Measurements from ENCODE around the gene SRPRA.
"Not testable (repeated sequence)": the region's sequence is repeated elsewhere in the genome, so short reads cannot be mapped to it uniquely, and the experiment has no call there.

SRPRA gene

DNA sequence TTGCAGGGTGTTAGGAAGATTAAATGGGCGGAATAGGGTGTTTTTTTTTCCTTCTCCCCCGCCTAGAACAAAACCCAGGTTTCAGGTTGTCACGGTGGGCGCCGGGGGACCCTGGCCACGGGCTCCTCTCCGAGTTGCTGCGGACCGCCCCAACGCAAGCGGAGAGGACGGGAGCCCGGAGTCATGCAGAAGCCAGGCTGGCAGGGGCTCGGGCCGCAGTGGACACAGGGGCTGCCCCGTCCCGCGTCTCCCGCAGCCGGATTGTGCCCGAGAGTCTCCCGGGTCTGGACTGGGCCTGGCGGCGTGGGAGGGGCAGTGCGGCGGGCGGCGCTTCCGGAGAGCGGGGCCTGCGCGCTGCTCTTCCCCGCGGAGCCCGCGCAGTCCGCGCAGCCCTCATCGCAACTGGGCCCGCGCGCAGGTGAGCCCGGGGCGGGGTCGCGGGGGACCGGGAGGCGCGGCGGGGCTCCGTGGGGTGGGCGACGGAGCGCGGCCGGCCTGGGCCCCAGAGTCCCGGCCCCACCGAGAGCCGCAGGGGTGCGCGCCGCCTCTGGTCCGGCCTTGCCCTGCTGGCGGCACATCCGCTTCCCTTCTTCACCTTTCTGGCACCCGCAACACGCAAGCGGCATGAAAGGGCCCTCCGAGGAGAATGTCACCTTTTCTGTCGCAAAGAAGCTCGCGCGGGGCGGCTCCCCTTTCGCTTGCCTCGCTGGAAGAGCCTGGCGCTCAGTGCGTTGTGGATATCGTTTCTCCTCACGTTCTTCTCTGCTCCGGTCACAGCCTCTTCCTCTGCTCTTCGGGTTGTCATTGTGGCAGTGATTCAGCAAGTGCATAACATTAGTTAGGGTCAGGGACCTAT is 14.3 kb upstream of the SRPRA start, which contains the start of gene TIRAP:
TIRAP (plus strand) TSS at position 358 of the 856 bp plus-strand sequence. CDS start 7,802 bp downstream, outside the sequence.
- DNase-seq, result peak; percentile 34 to 40

DNA sequence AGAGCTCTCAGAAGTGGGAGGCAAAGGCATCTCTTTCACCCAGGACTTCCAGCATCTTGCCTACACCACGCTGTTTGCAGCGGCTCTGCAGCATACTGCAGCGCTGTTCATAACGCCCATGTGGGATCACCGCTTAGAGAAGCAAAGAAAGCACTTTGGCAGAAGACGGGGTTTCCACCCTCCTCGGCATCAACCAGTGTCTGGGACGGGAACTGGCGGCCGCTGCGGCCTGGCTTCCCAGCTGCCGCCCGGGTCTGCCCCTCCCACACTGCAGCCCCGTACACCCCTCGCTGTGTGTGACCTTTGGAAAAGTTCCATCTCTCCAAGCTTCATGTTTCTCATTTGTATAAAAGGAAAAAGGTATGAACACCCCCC is 13.7 kb upstream of the SRPRA start:
- DNase-seq, result peak; percentile 25 to 29

DNA sequence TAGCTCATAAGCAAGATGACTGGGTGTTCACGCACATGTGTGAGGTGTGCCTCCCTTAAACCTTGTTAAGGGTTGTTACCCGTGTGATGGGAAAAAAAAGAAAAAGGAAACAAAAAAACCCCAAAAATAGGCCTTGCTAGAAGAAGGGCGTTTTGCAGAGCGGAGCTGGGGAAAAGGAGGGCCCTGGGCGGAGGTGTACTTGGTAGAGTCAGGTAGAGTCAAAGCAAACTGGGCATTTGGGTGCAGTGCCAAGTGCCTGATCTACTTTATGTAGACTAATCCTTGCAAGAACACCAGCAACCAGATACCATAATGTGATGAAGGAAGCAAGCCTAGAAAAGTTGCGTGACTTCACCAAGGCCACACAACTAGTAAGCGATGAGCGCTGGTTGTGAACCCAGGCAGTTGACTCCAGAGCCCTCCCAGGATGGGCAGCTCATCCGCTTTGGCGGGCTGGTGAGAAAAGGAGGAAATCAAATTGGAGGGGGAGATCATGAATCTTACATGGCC is 13.0 kb upstream of the SRPRA start:
- no peak for DNase-seq

DNA sequence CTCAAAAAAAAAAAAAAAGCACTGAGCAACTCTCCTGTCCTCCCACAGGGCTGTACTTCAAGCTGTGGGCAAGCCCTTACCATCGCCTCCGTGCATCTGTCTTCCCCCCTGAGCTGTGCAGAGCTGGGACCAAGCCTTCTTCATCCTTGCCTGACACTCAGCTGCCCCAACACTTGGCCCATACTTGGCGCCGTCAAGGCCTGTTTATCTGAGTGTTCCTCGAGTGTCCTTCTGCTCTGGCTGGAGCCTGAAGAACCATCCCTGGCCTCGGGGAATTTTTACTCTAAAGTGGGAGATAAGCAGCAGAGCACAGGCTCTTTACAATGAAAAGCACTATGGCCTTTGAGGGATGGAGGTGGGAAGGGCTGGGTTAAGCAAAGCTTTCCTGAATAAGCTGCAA is 12.6 kb upstream of the SRPRA start:
- DNase-seq, result no peak

DNA sequence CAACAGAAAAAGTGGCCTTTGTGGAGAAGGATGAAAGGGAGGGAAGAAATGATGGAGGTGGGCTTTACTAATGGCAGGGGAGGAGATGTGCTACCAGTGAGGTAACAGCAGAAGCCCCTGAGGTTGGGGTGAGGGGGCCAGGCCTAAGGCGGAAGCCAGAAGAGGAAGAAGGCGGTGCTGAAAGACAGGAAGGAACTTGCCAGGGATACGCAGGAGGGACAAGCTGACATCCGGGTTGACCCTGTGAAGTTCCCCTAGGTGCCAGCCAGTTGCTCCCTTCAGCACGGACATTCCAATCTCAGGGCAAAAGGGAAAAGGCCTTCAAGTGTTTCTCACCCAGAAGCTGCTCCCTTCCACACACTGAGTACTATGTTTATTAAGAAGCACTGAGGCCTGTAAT is 11.9 kb upstream of the SRPRA start:
- no peak for DNase-seq

DNA sequence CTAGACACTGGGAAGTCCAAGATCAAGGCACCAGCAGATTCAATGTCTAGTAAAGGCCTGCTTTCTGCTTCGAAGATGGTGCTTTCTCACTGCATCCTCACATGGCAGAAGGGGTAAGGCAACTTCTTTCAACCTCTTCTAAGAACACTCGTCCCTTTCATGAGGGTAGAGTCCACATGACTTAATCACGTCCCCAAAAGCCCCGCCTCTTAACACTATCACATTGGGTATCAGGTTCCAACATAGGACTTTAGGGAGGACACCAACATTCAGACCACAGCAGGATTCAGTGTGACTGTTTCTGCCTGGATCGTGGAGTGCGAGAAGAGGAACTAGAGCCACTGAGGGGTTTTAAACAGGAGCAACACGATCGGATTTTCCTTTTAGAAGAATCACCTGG is 10.5 kb upstream of the SRPRA start:
- DNase-seq, result no peak

DNA sequence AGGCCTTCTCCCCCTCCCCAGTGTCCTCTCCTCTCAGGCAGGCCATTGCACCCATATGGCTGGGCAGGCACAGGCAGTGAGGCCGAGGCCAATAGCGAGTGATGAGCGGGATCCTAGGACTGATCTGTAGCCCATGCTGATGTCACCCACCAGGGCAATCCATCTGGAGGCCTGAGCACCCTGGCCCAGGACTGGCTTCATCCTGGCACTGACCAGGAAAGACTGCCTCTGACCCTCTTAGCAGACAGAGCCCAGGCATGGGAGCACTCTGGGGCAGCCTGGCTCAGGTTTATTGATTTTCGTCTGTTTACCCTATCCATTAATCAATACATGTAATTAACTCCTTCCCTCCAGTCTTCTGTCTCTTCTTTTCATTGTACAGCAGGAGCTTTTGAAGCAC is 9.1 kb upstream of the SRPRA start:
- no peak for DNase-seq

DNA sequence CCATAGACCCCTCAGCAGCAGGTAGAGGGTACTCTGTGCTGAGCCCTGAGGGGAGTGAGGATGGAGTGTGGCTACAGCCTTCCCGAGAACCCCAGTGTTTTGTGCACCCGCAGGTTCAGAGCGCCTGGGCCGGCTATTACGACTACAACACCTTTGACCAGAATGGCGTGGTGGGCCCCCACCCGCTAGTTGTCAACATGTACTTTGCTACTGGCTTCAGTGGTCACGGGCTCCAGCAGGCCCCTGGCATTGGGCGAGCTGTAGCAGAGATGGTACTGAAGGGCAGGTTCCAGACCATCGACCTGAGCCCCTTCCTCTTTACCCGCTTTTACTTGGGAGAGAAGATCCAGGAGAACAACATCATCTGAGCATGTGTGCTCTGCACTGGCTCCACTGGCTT is 8.6 kb upstream of the SRPRA start:
- no peak for DNase-seq

DNA sequence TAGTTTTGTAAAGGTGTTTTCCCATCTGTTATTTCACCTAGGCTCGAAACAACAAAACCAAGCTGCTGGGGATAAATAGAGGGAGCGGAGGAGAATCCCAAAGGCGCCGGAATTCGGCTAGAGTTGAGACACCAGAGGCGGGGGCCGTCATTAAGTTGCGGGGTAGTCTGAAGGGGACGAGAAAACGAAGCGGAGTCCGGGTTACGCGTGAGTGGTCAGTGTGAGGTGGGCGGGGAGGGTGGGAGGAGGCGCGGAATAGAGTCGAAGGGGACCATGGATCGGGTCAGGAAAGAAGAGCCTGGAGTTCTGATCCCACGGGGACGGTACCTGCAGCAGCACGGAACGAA is 361 bp downstream of the SRPRA start:
- DNase-seq, result no peak

DNA sequence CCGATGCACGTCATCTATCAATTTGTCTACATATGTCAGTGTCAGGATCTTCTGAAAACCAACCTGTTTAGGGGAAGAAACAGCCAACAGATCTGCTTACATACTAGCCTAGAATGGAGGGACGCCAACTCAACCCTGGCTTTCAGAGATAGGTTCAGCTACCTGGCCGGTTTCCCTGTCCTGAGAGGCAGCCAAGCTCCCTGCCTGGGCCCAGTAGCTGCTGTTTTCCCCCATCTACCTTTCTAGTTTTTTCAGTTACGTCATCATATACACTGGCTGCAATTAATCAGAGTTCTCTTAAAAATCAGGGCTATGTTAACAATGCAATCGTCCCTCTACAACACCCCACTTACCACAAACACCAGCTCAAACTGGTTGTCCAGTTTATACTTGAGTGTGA is 1.0 kb downstream of the SRPRA start:
- DNase-seq, result no peak

DNA sequence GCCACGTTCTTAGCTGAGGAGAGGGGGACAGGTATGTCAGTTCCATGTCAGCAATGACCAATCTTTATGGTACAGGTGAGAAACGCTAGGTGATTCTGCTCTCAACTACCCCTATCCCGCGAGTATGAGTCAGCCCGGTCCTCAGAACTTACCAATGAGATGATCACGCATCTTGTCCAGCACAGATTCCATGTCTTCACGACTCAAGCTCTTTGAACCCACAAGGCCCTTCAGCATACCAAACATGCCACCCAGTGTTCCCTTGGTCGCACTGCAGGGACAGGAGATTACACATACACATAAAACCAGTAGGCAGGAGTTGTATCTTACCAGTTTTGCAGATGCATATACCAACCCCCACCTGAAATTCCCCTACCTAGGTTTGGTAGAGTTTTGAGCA is 2.9 kb downstream of the SRPRA start:
- no peak for DNase-seq

DNA sequence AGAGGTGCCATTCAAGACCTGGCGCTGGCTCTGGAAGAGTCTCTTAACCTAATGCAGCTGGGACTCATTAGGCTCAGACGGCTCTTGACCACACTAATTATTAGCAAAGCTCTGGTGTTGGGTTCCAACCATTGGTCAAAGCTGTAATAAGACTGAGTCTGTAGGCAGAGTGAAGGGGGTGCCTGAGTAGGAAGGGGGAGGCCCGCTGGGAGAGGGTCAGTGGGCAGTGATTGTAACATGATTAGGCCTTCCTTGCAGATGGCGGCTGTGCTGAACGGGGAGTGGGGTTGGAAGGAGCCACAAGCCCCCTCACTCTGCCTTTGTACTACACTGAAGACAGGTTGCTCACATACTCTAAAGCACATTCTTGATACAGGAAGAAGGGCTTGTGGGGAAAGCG is 5.2 kb downstream of the SRPRA start:
- no peak for DNase-seq

DNA sequence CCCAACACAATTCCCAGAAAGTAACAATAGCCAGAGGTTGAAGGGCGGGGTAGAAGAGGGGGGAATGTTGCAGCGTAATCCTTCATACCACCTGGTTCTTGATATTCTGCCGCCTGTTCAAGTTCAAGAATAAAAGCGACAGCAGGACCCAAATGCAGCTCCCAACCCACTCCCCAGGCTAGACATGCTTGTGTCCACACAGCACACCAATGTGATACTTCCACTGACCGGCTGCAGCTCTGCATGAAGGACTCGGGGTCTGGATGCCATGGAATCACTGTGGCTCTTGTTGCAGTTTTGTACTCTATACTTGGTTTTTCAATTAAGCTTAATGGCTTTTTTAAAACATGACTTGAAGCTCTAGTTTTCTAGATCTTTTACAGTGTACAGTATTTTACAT is 6.5 kb downstream of the SRPRA start:
- no peak for DNase-seq

DNA sequence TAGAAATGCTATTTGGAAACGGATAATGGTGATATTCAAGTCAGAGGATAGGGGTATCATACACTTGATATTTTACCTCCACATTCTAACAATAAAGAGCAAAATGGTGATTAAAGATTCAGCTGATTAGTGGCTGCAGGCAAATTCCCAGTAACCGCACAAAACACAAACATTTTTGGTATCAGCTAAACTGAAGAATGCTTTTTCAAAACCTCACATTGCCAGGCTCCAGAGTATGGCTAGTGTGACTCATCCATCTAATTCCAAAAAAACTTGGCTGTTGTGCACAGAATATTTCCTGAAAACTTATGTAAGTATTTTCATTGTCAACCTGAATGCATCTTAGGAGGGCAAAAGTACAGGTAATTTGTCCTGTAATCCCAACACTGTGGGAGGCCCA is 10.9 kb downstream of the SRPRA start:
- DNase-seq, result no peak

DNA sequence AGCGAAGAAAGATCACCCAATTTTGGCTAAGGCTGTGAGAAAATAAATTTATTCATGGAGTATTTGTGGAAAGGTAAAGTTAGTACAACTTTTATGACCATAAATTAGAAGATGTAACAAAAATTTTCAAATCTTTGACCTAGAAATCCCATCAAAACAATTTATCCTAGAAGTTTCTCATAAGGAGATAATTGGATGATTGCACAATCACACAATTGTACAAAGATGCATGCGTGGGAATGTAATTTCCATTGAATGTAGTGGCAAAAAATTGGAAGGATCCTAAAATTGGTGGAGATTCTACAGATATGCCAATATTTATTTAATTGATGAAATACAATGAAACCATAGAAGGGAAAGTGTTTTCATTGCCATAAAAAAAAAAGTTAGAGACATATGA is 11.6 kb downstream of the SRPRA start:
- no peak for DNase-seq

DNA sequence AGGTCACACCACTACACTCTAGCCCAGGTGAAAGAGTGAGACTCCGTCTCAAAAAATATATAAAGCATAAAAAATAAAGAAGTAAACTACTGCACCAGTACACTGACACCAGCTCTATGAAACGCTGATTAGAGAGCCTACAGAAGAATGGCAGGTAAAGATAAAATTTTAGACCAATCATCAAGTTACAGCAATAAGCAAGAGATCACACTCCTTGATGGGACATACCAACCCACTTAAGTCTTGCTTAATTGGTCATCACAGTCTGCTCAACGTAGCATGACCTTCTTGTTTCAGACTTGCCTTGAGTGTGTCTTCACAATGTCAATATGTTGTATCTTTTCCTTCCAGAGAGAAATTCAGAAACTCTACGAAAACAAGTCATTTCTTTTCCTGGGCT is 12.5 kb downstream of the SRPRA start:
- no peak for DNase-seq

DNA sequence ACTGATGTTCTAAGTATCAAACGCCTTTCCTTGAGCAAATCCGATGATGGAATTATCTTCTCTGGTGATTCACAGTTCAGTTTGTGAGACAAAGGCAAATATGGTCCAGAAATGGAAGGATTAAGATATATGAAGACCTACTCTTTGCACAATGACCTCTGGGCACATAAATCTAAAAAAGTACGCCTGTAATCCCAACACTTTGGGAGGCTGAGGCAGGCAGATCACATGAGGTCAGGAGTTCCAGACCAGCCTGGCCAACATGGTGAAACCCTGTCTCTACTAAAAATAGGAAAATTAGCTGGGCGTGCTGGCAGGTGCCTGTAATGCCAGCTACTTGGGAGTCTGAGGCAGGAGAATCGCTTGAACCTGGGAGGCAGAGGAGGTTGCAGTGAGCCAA is 13.2 kb downstream of the SRPRA start:
- not testable (repeated sequence) for DNase-seq

DNA sequence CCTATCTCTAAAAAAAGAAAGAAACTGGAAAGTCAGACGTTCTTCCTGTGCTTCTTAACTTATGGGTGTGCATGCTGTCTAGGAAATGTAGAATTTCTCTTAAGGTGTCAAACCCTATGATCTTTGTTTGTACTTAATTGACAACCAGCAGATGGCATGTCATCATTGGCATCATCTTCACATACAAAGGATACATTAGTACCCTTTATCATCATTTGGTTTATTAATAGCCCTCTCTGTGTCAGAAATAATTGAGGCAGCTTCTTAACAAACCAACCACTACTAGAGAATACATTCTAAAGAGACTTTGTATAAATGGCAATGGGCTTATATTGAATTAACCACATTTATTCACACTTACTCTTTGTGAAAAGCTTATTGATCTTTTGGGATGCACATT is 13.9 kb downstream of the SRPRA start:
- no peak for DNase-seq

DNA sequence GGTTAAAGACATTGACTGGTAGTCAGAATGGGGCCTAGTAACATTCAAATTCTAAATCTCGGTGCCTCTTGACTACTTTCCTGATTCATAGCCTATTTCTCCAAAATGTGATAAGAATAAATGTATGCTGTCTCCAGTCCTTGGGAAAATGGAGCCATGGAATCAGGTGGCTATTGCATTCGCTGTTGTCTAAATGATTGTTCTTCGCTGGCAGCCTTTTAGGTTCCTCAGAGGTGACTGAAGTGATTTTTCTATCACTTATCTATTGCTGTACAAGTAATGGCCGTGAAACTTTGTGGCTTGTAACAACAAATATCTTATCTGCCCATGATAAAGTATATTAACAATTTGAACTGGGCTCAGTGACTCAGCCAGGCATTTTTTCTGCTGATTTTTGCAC is 15.4 kb downstream of the SRPRA start:
- DNase-seq, result no peak

DNA sequence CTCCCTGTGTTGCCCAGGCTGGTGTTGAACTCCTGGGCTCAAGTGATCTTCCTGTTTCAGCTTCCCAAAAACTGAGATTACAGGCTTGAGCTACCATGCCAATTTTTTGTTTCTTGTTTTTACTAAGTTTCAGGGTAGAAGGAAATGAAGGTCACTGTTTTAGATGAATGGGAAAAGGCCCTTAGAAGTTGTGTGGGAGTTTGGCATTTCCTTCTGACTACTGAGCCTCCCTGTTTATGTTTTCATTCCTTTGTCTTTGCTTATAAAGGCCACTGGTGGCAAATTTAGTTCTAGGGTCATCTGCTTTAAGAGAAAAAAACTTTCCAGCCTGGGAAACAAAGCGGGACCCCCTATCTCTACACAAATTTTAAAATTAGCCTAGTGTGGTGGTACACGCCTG is 22.1 kb downstream of the SRPRA start:
- no peak for DNase-seq

DNA sequence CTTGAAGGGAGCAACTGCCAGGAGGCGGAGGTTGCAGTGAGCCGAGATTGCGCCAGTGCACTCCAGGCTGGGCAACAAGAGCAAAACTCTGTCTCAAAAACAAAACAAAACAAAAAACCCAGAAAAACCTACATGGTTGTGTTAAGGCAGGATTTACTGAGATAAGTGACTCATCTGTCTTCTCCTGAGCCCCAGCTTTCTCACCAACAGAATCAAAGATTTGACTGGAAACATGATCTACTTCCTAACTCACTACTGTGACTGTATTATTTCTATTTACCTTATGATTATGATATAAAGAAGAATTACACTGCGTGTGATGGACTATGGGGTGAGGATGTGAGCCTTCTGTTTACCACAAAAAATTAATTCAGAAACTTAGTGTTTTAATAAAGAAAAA is 35.3 kb downstream of the SRPRA start:
- DNase-seq, result no peak

DNA sequence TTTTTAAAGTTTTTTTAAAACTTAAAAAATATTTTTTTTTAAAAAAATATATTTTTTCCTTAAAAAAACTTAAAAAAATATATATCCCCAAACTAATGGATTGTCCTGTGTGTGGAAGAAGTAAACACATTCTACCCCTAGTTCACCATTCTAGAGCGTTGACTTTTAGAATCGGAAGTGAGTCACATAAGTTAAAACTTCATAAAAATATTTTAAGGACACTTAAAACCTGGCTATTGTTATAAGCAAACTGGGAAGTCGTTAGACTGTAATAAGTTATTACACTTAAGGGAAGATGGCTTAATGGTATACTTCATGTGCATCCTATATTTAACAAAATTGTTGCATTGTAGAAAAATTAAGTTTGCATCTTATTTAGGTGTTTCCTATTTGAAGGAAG is 36.0 kb downstream of the SRPRA start:
- no peak for DNase-seq

DNA sequence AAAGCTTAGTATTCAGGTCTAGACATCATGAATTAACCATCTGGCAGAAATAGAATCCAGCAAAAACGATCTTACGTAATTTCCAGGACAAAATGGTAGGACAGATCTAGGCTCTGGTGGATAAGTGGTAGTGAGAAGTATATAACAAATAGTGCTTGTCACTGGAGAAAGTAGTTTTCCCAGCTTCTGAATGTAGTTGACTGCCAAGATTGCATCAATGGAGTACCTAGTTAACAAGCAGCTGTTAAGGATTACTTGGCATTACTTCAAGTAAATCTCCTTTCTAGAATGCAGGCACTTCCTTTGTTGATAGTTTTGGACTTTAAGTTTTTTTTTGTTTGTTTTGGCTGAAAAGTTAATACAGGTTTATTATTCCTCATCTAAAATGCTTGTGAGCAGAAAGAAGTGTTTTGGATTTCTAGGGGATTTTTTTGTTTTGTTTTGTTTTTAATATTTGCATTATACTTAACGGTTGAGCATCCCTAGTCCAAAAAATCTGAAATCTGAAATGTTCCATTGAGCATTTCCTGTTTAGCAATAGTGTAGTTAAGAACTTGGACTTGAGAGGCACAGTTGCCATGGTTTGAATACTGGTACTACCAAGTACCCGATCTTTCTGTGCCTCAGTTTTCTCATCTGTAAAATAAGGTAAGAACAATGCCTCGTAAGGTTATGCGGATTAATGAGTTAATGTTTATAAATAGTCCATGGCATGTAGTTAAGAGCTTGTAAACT is 36.8 kb downstream of the SRPRA start:
- DNase-seq, result no peak

DNA sequence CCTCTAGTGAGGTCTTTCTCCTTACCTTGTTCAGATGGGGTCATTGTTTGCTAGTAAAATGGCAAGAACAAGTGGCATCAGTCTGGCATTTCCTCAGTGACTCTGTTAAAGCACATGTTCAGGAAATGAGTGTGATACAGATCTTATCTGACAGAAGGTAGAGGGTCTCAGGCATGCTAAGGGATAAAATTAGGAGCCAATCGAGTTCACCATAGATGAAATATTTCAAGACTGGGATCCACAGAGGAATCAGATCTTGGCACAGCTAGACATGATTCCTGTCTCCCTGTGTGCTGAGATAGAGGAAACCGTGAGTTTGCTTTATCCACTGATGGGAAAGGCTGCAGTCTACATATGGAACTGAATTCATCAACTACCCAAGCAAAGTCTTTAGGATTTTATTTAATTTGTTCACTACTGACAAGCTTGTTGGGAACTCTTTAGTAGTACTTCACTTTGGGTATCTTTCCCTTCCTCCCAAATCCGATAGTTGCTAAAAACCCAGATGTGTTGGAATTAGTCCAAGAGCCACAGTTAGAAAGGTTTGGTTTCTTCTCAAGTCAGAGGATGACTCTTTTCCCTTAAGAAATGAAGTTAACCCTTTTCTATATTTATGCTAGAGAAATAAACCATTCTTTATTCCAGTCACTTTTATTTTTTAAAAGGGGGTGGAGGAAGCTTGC is 38.7 kb downstream of the SRPRA start:
- no peak for DNase-seq
